Hematopoietic multipotent progenitor cell treated with erythropoietin and hydrocortisone succinate and interleukin-3 and kit ligand, for 17 days (in vitro differentiated cells): ENCODE data around the gene PSENEN.

ENCODE experiments used
- DNase-seq: peaks from one replicate; pipeline ENCODE4 v3.0.0-alpha.2; 2015; ENCODE audit warnings: low spot score

The PSENEN gene

GRCh38 chr19:35733180-35734125, 12.0 kb upstream of the PSENEN start:
- no peak for DNase-seq

GRCh38 chr19:35734273-35734672, 11.2 kb upstream of the PSENEN start:
- DNase-seq: no peak

GRCh38 chr19:35734889-35735288, 10.6 kb upstream of the PSENEN start:
- DNase-seq: no peak

GRCh38 chr19:35736913-35737886, 8.3 kb upstream of the PSENEN start:
- DNase-seq: no peak

- DNase-seq: no peak
Observed at GRCh38 chr19:35738021-35738886, 7.2 kb upstream of the PSENEN start.

GRCh38 chr19:35738887-35739229, 6.6 kb upstream of the PSENEN start:
- no peak for DNase-seq

- DNase-seq: no peak
Observed at GRCh38 chr19:35739275-35740107, 6.0 kb upstream of the PSENEN start.

- no peak for DNase-seq
Observed at GRCh38 chr19:35740108-35740422, 5.4 kb upstream of the PSENEN start.

- DNase-seq: peak; percentile 94
Observed at GRCh38 chr19:35740423-35741202, 4.8 kb upstream of the PSENEN start.

- no peak for DNase-seq
Observed at GRCh38 chr19:35741203-35741515, 4.3 kb upstream of the PSENEN start.

GRCh38 chr19:35742121-35742724, 3.2 kb upstream of the PSENEN start, which contains the start of gene IGFLR1:
IGFLR1 (minus strand) TSS chr19:35742452; CDS start chr19:35741180, 1,272 bp downstream.
- DNase-seq: no peak

GRCh38 chr19:35743640-35744429, 1.6 kb upstream of the PSENEN start:
- no peak for DNase-seq

GRCh38 chr19:35744430-35745327, 772 bp upstream of the PSENEN start:
- peak; percentile 96 for DNase-seq

GRCh38 chr19:35746087-35746462, 624 bp downstream of the PSENEN start:
- DNase-seq: no peak

- no peak for DNase-seq
Observed at GRCh38 chr19:35746531-35746930, 1.1 kb downstream of the PSENEN start.

GRCh38 chr19:35748106-35749020, 2.9 kb downstream of the PSENEN start, which contains the start of gene LIN37:
LIN37 (plus strand) TSS chr19:35748576; CDS start chr19:35748725, 149 bp downstream.
- peak; percentile 100 for DNase-seq

GRCh38 chr19:35750167-35750566, 4.7 kb downstream of the PSENEN start:
- no peak for DNase-seq
